Naive thymus-derived CD4-positive, alpha-beta T cell (primary cell): ENCODE results near the gene PFAS. TPM values are rescaled to one million over a fixed set of nuclear protein-coding genes. Genes with fewer than 3 reads are reported as not detected.
A peak's percentile ranks its signal among the peaks of the same experiment; 100 is the strongest.

Experiments
- ATAC-seq: fragments of 150-1000 bp; cut with Tn5 transposase; 2 replicates; pipeline ENCODE4 v1.10.0; 2021; ENCODE audit warnings: mild to moderate bottlenecking, moderate library complexity
- CTCF ChIA-PET: fragments of 350-600 bp; sonication (Branson Sonifier 250); formaldehyde crosslinking; loops from one replicate; lab custom pipeline; 2021; ENCODE audit warnings: antibody characterized with exemption; lab: Charles Lee
- POLR2A ChIA-PET: fragments of 350-600 bp; sonication (Branson Sonifier 250); formaldehyde crosslinking; loops from one replicate; lab custom pipeline; 2021; ENCODE audit warnings: antibody characterized with exemption, inconsistent platforms; lab: Charles Lee
- DNase-seq, 9 donors: peaks; one replicate each; pipeline versions ENCODE4 v3.0.0 to v3.0.0-alpha.2; 2020 to 2022; ENCODE audit warnings: mixed read lengths in 1 of 9
- H3K27ac ChIP-seq: one replicate; pipeline ENCODE4 v1.7.0; 2013; ENCODE audit warnings: mild to moderate bottlenecking, low read depth, low read length, moderate library complexity
- H3K27me3 ChIP-seq, 2 donors: one replicate each; pipeline ENCODE4 v1.7.0; 2013; ENCODE audit warnings: low read length in 2 of 2, mild to moderate bottlenecking in 2 of 2, moderate library complexity in 2 of 2; ENCODE audit not compliant: control insufficient read depth in 2 of 2, insufficient read depth in 2 of 2
- H3K36me3 ChIP-seq, 3 experiments: 1 replicate in 2 of 3; 2 replicates in 1 of 3; pipeline ENCODE4 v1.7.0; 2013; ENCODE audit warnings: low read length in 3 of 3, mild to moderate bottlenecking in 3 of 3, moderate library complexity in 1 of 3; ENCODE audit not compliant: insufficient read depth in 3 of 3, control insufficient read depth in 2 of 3
- H3K4me1 ChIP-seq, 2 donors: one replicate each; pipeline ENCODE4 v1.7.0; 2013; ENCODE audit warnings: low read length in 2 of 2, mild to moderate bottlenecking in 2 of 2, moderate library complexity in 1 of 2; ENCODE audit not compliant: control insufficient read depth in 2 of 2, insufficient read depth in 2 of 2
- H3K4me3 ChIP-seq: 2 replicates; pipeline ENCODE4 v1.7.0; 2013; ENCODE audit warnings: mild to moderate bottlenecking, low read length
- H3K9me3 ChIP-seq, 3 experiments: 1 replicate in 2 of 3; 2 replicates in 1 of 3; pipeline ENCODE4 v1.7.0; 2013; ENCODE audit warnings: low read length in 3 of 3; ENCODE audit not compliant: control insufficient read depth in 2 of 3
- H3K27ac Mint-ChIP-seq, 9 donors: one replicate each; pipeline ENCODE4 v1.8.0; 2020 to 2022; ENCODE audit warnings: mixed read lengths in 9 of 9, mild to moderate bottlenecking in 8 of 9, moderate library complexity in 5 of 9, inconsistent platforms in 2 of 9
- H3K27me3 Mint-ChIP-seq, 5 donors: one replicate each; pipeline ENCODE4 v1.8.0; 2021 to 2022; ENCODE audit warnings: mixed read lengths in 5 of 5, mild to moderate bottlenecking in 1 of 5
- H3K36me3 Mint-ChIP-seq, 5 donors: one replicate each; pipeline ENCODE4 v1.8.0; 2020 to 2022; ENCODE audit warnings: mixed read lengths in 5 of 5, mild to moderate bottlenecking in 3 of 5, inconsistent platforms in 1 of 5
- H3K4me1 Mint-ChIP-seq, 7 donors: one replicate each; pipeline ENCODE4 v1.8.0; 2020 to 2022; ENCODE audit warnings: mixed read lengths in 7 of 7, mild to moderate bottlenecking in 3 of 7, inconsistent platforms in 1 of 7
- H3K4me3 Mint-ChIP-seq, 10 donors: one replicate each; pipeline ENCODE4 v1.8.0; 2020 to 2022; ENCODE audit warnings: mild to moderate bottlenecking in 10 of 10, mixed read lengths in 10 of 10, moderate library complexity in 6 of 10, inconsistent platforms in 2 of 10
- H3K9me3 Mint-ChIP-seq, 11 donors: one replicate each; pipeline ENCODE4 v1.8.0; 2020 to 2022; ENCODE audit warnings: mixed read lengths in 11 of 11, mild to moderate bottlenecking in 4 of 11, inconsistent platforms in 1 of 11, moderate library complexity in 1 of 11
- intact Hi-C, 2 donors: fragments of 100-400 bp; cut with micrococcal nuclease; formaldehyde crosslinking; loops; one replicate each; pipeline ENCODE4 v1.15.1; 2023
- polyA plus RNA-seq, 2 donors: library from polyadenylated mRNA; unstranded; fragments of 300-500 nt; fragmentation: Illumina TruSeq; gene quantifications; one replicate each; pipeline ENCODE4 v1.2.3, GENCODE V29; 2021
- total RNA-seq, 6 experiments: library from RNA in 5 of 6; stranded (reverse) in 5 of 6; gene quantifications; 1 replicate in 5 of 6; 2 replicates in 1 of 6; pipeline ENCODE4 v1.2.3 and lab custom pipeline; 2021 to 2026

PFAS gene
- total and polyA plus RNA-seq, 7 experiments from 2014 or later, result 15.2 to 68.9 (median 31.7) TPM

DNA sequence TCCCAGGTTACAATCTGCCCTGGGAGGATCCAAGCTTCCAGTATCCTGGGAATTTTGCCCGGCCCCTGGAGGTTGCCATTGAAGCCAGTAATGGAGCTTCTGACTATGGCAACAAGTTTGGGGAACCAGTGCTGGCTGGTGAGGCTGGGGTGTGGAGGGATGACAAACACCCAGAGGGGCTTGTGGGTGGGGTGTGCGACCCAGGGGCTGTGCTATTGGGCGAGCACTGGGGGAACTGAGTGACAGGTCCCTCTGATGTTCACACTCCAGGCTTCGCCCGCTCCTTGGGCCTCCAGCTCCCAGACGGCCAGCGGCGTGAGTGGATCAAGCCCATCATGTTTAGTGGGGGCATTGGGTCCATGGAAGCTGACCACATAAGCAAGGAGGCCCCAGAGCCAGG is 8.7 kb downstream of the PFAS start:
- CTCF ChIA-PET, result no interaction called here

DNA sequence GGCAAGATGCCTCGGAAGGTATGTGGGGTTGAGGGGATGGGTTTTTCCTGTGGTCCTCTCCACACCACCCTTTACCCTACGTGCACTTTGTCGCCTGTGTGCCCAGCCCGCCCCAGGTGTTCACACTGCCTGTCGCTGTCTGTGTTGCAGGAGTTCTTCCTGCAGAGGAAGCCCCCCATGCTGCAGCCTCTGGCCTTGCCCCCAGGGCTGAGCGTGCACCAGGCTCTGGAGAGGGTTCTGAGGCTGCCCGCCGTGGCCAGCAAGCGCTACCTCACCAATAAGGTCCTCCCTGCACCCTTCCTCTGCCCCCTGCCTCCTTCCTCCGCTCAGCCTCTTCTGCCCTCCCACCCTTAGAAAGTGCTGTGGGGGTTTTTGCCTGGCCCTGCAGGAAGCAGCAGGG is 15.2 kb downstream of the PFAS start:
- no peak for DNase-seq
- intact Hi-C loops, result no loop called here
- ATAC-seq, result no peak
- Mint-ChIP-seq H3K9me3 (no peaks in the 10 kb centered on the region), H3K27ac (no peak overlapping the region), H3K36me3 (peaks cover 0 to 29% (median 8%) of the 10 kb centered on the region in 5 donors), H3K4me1 (no peaks in the 10 kb centered on the region), H3K4me3 (no peak overlapping the region), H3K27me3 (no peaks in the 10 kb centered on the region)
- Histone ChIP-seq H3K27me3 (no peaks in the 10 kb centered on the region), H3K36me3 (peaks cover 0 to 72% (median 4%) of the 10 kb centered on the region in 3 experiments), H3K4me3 (no peak overlapping the region), H3K9me3 (no peaks in the 10 kb centered on the region), H3K4me1 (no peaks in the 10 kb centered on the region), H3K27ac (no peak overlapping the region)
- POLR2A ChIA-PET, result no interaction called here
- CTCF ChIA-PET, result interaction anchor here (0.8 kb wide), 1 partner anchor 37 kb away, joined by 3 read pairs; no protein-coding TSS in a partner anchor

More for the DNA sequence above, 8.7 kb downstream of the PFAS start:
- POLR2A ChIA-PET, result interaction anchor here (0.9 kb wide), 1 partner anchor 9 kb away, joined by 3 read pairs; the partner anchor contains the start of gene PFAS
- H3K27ac ChIP-seq, result no peak overlapping the region
- Mint-ChIP-seq H3K9me3 (no peaks in the 10 kb centered on the region), H3K36me3 (peaks cover 0 to 30% (median 7%) of the 10 kb centered on the region in 5 donors), H3K4me3 (no peak overlapping the region), H3K27me3 (no peaks in the 10 kb centered on the region), H3K27ac (no peak overlapping the region), H3K4me1 (peaks cover 0 to 3% (median 0%) of the 10 kb centered on the region in 7 donors)
- no peaks in the 10 kb centered on the region for H3K27me3 ChIP-seq
- intact Hi-C loops, result no loop called here
- H3K4me1 ChIP-seq, result no peaks in the 10 kb centered on the region
- no peak for DNase-seq
- no peak overlapping the region for H3K4me3 ChIP-seq
- peaks cover 0 to 63% (median 0%) of the 10 kb centered on the region in 3 experiments for H3K36me3 ChIP-seq
- ATAC-seq, result no peak
- H3K9me3 ChIP-seq, result no peaks in the 10 kb centered on the region

DNA sequence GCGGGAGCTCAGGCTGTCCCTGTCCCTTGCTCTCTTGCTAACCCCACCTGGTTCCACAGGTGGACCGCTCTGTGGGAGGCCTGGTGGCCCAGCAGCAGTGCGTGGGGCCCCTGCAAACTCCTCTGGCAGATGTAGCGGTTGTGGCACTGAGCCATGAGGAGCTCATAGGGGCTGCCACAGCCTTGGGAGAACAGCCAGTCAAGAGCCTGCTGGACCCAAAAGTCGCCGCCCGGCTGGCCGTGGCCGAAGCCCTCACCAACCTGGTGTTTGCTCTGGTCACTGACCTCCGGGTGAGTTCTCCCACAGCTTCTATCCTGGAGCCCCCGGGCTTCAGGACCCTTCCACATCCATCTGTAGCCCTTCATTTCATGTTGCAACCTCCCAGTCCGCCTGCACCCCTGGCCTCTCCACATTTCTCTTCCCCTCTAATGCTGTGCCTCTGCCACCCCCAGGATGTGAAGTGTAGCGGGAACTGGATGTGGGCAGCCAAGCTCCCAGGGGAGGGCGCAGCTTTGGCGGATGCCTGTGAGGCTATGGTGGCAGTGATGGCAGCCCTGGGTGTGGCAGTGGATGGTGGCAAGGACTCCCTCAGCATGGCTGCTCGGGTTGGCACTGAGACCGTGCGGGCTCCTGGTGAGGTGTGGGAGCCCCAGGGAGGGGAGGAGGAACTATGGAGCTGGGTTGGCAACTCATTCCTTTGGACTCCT is 15.9 kb downstream of the PFAS start:
- CTCF ChIA-PET, result no interaction called here
- H3K4me1 Mint-ChIP-seq, result no peaks in the 10 kb centered on the region
- no peaks in the 10 kb centered on the region for H3K9me3 Mint-ChIP-seq
- POLR2A ChIA-PET, result no interaction called here
- H3K36me3 Mint-ChIP-seq, result peaks cover 0 to 30% (median 10%) of the 10 kb centered on the region in 5 donors
- H3K27me3 Mint-ChIP-seq, result no peaks in the 10 kb centered on the region
- peak overlapping the region in 1 of 9 donors; percentile 72 for H3K27ac Mint-ChIP-seq
- no peak overlapping the region for H3K27ac ChIP-seq
- no peaks in the 10 kb centered on the region for H3K27me3 ChIP-seq
- H3K4me3 ChIP-seq, result no peak overlapping the region
- peaks cover 0 to 73% (median 4%) of the 10 kb centered on the region in 3 experiments for H3K36me3 ChIP-seq
- H3K4me1 ChIP-seq, result no peaks in the 10 kb centered on the region
- intact Hi-C loops, result no loop called here
- H3K9me3 ChIP-seq, result no peaks in the 10 kb centered on the region
- DNase-seq (no peak), ATAC-seq (no peak)
- H3K4me3 Mint-ChIP-seq, result no peak overlapping the region

DNA sequence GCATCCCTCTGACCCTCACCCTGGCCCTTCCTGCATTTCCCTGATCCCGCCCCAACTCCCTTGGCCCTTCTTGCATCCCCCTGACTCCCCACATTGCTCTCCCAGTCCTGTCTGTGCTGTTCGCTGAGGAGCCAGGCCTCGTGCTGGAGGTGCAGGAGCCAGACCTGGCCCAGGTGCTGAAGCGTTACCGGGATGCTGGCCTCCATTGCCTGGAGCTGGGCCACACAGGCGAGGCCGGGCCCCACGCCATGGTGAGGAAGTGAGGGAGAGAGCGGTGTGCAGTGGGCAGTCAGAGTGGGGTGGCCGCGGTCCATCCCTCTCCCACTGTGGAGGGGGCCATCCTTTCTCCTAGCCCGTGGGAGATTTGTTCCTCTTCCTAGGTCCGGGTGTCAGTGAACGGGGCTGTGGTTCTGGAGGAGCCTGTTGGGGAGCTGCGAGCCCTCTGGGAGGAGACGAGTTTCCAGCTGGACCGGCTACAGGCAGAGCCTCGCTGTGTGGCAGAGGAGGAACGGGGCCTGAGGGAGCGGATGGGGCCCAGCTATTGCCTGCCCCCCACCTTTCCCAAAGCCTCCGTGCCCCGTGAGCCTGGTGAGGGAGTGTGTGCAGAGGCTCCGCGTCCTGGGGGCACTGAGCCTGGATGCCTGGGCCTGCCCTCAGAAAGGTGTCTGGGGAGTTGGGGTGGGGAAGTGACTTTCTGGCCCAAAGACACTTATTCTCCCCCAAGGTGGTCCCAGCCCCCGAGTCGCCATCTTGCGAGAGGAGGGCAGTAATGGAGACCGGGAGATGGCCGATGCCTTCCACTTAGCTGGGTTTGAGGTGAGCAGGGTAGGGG is 17.8 kb downstream of the PFAS start:
- Histone ChIP-seq H3K4me1 (no peaks in the 10 kb centered on the region), H3K27ac (no peak overlapping the region), H3K4me3 (no peak overlapping the region), H3K9me3 (no peaks in the 10 kb centered on the region), H3K27me3 (no peaks in the 10 kb centered on the region), H3K36me3 (peaks cover 0 to 62% (median 4%) of the 10 kb centered on the region in 3 experiments)
- Mint-ChIP-seq H3K4me1 (no peaks in the 10 kb centered on the region), H3K27ac (no peak overlapping the region), H3K9me3 (no peaks in the 10 kb centered on the region), H3K4me3 (no peak overlapping the region), H3K36me3 (peaks cover 0 to 33% (median 8%) of the 10 kb centered on the region in 5 donors), H3K27me3 (no peaks in the 10 kb centered on the region)
- CTCF ChIA-PET, result no interaction called here
- ATAC-seq (no peak), DNase-seq (no peak)
- intact Hi-C loops, result no loop called here
- POLR2A ChIA-PET, result no interaction called here

DNA sequence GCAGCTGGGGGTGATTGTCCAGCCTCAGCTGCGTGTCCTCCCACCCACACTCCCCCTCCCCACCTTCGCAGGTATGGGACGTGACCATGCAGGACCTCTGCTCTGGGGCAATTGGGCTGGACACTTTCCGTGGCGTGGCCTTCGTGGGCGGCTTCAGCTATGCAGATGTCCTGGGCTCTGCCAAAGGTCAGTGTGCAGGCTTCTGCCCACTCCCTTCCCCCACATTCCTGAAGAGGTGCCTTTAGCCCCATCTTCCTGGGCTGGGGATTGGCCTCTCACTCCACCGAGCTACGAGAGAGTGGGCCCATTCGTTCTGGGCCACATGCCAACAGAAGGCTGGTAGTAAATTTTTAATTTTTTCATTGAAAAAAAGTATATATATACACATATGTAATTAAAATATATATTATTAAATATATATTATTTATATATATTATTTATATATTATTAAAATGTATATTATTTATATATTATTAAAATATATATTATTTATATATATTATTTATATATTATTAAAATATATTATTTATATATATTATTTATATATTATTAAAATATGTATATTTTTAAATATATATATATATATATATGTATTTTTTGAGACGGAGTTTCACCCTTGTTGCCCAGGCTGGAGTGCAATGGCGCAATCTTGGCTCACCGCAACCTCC is 18.5 kb downstream of the PFAS start:
- ChIA-PET POLR2A (no interaction called here), CTCF (no interaction called here)

DNA sequence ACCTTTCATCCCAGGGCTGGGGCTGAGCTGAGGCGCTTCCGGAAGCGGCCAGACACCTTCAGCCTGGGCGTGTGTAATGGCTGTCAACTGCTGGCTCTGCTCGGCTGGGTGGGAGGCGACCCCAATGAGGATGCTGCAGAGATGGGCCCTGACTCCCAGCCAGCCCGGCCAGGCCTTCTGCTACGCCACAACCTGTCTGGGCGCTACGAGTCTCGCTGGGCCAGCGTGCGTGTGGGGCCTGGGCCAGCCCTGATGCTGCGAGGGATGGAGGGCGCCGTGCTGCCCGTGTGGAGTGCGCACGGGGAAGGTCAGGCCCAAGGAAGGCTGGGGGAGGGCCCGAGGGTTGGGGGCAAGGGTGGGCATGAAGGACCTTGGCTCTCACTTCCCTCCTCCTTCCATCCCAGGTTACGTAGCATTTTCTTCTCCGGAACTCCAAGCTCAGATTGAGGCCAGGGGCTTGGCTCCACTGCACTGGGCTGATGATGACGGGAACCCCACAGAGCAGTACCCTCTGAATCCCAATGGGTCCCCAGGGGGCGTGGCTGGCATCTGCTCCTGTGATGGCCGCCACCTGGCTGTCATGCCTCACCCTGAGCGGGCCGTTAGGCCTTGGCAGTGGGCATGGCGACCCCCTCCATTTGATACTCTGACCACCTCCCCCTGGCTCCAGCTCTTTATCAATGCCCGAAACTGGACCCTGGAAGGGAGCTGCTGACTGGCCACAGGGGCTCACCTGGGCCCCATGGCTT is 19.6 kb downstream of the PFAS start:
- Histone ChIP-seq H3K4me3 (no peak overlapping the region), H3K9me3 (no peaks in the 10 kb centered on the region), H3K27ac (no peak overlapping the region), H3K4me1 (no peaks in the 10 kb centered on the region), H3K36me3 (peaks cover 0 to 51% (median 4%) of the 10 kb centered on the region in 3 experiments), H3K27me3 (no peaks in the 10 kb centered on the region)
- Mint-ChIP-seq H3K36me3 (peaks cover 0 to 22% (median 0%) of the 10 kb centered on the region in 5 donors), H3K4me1 (no peaks in the 10 kb centered on the region), H3K9me3 (no peaks in the 10 kb centered on the region), H3K27me3 (no peaks in the 10 kb centered on the region), H3K27ac (no peak overlapping the region), H3K4me3 (no peak overlapping the region)
- ATAC-seq (no peak), DNase-seq (no peak)
- ChIA-PET CTCF (interaction anchor here (0.6 kb wide), 1 partner anchor 156 kb away, joined by 3 read pairs; no protein-coding TSS in a partner anchor), POLR2A (no interaction called here)
- intact Hi-C loops, result no loop called here

More for the DNA sequence above, 18.5 kb downstream of the PFAS start:
- Mint-ChIP-seq H3K36me3 (peaks cover 0 to 33% (median 4%) of the 10 kb centered on the region in 5 donors), H3K4me3 (no peak overlapping the region), H3K9me3 (no peaks in the 10 kb centered on the region), H3K27me3 (no peaks in the 10 kb centered on the region), H3K27ac (no peak overlapping the region), H3K4me1 (no peaks in the 10 kb centered on the region)
- Histone ChIP-seq H3K27me3 (no peaks in the 10 kb centered on the region), H3K4me3 (no peak overlapping the region), H3K4me1 (no peaks in the 10 kb centered on the region), H3K9me3 (no peaks in the 10 kb centered on the region), H3K36me3 (peaks cover 0 to 62% (median 4%) of the 10 kb centered on the region in 3 experiments), H3K27ac (no peak overlapping the region)
- intact Hi-C loops, result no loop called here
- ATAC-seq (no peak), DNase-seq (no peak)
